OCI-LY7 (cell line): Measurements from ENCODE around the gene SSNA1. TPM values are rescaled to one million over a fixed set of nuclear protein-coding genes. Genes with fewer than 3 reads are reported as not detected.

Experiments
- BruUV-seq: library from RNA; stranded (reverse); fragments of 400-500 nt; replicated peaks from 2 replicates; lab custom pipeline; 2021; lab: Mats Ljungman, UMichigan
- CTCF ChIA-PET: fragments of 300-600 bp; sonication (Branson Sonifier 250); formaldehyde crosslinking; loops from one replicate; lab custom pipeline; 2022; ENCODE audit warnings: antibody characterized with exemption; ENCODE audit not compliant: unreplicated experiment; lab: Charles Lee
- POLR2A ChIA-PET: fragments of 300-600 bp; sonication (Branson Sonifier 250); formaldehyde crosslinking; loops from one replicate; lab custom pipeline; 2022; ENCODE audit warnings: antibody characterized with exemption; lab: Charles Lee
- DNase-seq: peaks from one replicate; pipeline ENCODE4 v3.0.0-alpha.2; 2015; ENCODE audit warnings: low spot score
- H2AFZ ChIP-seq: fragments of 200-600 bp; sonication (generic), shearing (Covaris generic); 2 replicates; pipeline ENCODE4 v1.6.1; 2014; ENCODE audit warnings: mild to moderate bottlenecking, antibody characterized with exemption, low read length, moderate library complexity
- H3K27ac ChIP-seq: fragments of 200-600 bp; sonication (generic); 2 replicates; pipeline ENCODE4 v1.5.1; 2014; ENCODE audit warnings: mixed run types, low read depth, mild to moderate bottlenecking, moderate library complexity, low read length, inconsistent platforms; ENCODE audit not compliant: poor library complexity, severe bottlenecking
- H3K36me3 ChIP-seq: fragments of 200-600 bp; sonication (generic); 2 replicates; pipeline ENCODE4 v1.6.1; 2014; ENCODE audit warnings: mild to moderate bottlenecking, antibody characterized with exemption, low read length, moderate library complexity, mixed read lengths; ENCODE audit not compliant: insufficient read depth
- H3K4me1 ChIP-seq: fragments of 200-600 bp; sonication (generic); 2 replicates; pipeline ENCODE4 v1.5.1; 2014; ENCODE audit warnings: mild to moderate bottlenecking, low read length; ENCODE audit not compliant: insufficient read depth, poor library complexity, severe bottlenecking
- H3K4me2 ChIP-seq: fragments of 200-600 bp; sonication (generic); 2 replicates; pipeline ENCODE4 v1.6.1; 2014; ENCODE audit warnings: mild to moderate bottlenecking, low read length
- H3K4me3 ChIP-seq: fragments of 200-600 bp; sonication (generic); 2 replicates; pipeline ENCODE4 v1.5.1; 2014; ENCODE audit warnings: mild to moderate bottlenecking, low read depth, low read length; ENCODE audit not compliant: poor library complexity, severe bottlenecking
- H3K79me2 ChIP-seq: fragments of 200-600 bp; sonication (generic); 2 replicates; pipeline ENCODE4 v1.6.1; 2016; ENCODE audit warnings: low read depth, mild to moderate bottlenecking, low read length, moderate library complexity, mixed read lengths; ENCODE audit not compliant: insufficient read depth
- H3K9me2 ChIP-seq: fragments of 200-600 bp; sonication (generic); 2 replicates; pipeline ENCODE4 v1.6.1; 2016; ENCODE audit warnings: mild to moderate bottlenecking, low read length, mixed read lengths; ENCODE audit not compliant: insufficient read depth
- H3K9me3 ChIP-seq: fragments of 200-600 bp; sonication (generic); 2 replicates; pipeline ENCODE4 v1.6.1; 2014; ENCODE audit warnings: mild to moderate bottlenecking, mixed run types, low read length, mixed read lengths
- H4K20me1 ChIP-seq: fragments of 200-600 bp; sonication (generic); 2 replicates; pipeline ENCODE4 v1.6.1; 2014; ENCODE audit warnings: mild to moderate bottlenecking, antibody characterized with exemption, low read length, moderate library complexity, mixed read lengths; ENCODE audit not compliant: insufficient read depth
- CTCF ChIP-seq: fragments of 200-600 bp; sonication (generic); conservative IDR thresholded peaks from 2 replicates; pipeline ENCODE4 v1.5.1; 2014; ENCODE audit warnings: mild to moderate bottlenecking, antibody characterized with exemption, low read length, moderate library complexity, mixed read lengths
- EZH2phosphoT487 ChIP-seq: fragments of 200-600 bp; sonication (generic); IDR thresholded peaks from 2 replicates; pipeline ENCODE4 v1.6.1; 2018; ENCODE audit warnings: low read depth, borderline replicate concordance, mild to moderate bottlenecking, mixed run types, antibody characterized with exemption, low read length, moderate library complexity, mixed read lengths
- intact Hi-C: fragments of 100-400 bp; cut with micrococcal nuclease; formaldehyde crosslinking; loops from one replicate; pipeline ENCODE4 v1.10.0; 2022; ENCODE audit not compliant: unreplicated experiment
- total RNA-seq, 2 experiments: library from RNA; depleted of rRNA in 1 of 2; stranded (reverse); fragments of >200 nt in 1 of 2; shearing (Covaris generic) in 1 of 2; gene quantifications; 2 replicates each; pipeline ENCODE4 v1.2.3, GENCODE V29; 2014 to 2022

The SSNA1 gene
- total RNA-seq, 2 experiments from 2014 or later, result 71.0 to 111 TPM

- no TSS peak for BruUV-seq
- intact Hi-C loops, result no loop called here
- Histone ChIP-seq H3K4me1 (peaks cover 5% of the 10 kb centered on the region), H3K4me2 (no peak overlapping the region), H3K9me3 (no peaks in the 10 kb centered on the region), H3K36me3 (no peaks in the 10 kb centered on the region), H4K20me1 (no peaks in the 10 kb centered on the region), H3K27ac (no peak overlapping the region), H3K9me2 (no peaks in the 10 kb centered on the region), H2AFZ (no peak overlapping the region), H3K79me2 (no peaks in the 10 kb centered on the region), H3K4me3 (no peak overlapping the region)
- ChIA-PET POLR2A (no interaction called here), CTCF (no interaction called here)
- no peak for TF ChIP-seq EZH2phosphoT487
- no peak for TF ChIP-seq CTCF
- DNase-seq, result no peak
These were observed 23.9 kb upstream of the SSNA1 start for GRCh38 chr9:137164370-137165249.

GRCh38 chr9:137165250-137165836, 23.1 kb upstream of the SSNA1 start:
- Histone ChIP-seq H4K20me1 (no peaks in the 10 kb centered on the region), H3K36me3 (no peaks in the 10 kb centered on the region), H3K4me3 (no peak overlapping the region), H3K9me3 (no peaks in the 10 kb centered on the region), H3K79me2 (no peaks in the 10 kb centered on the region), H3K27ac (no peak overlapping the region), H3K4me2 (no peak overlapping the region), H3K4me1 (peaks cover 4% of the 10 kb centered on the region), H2AFZ (no peak overlapping the region), H3K9me2 (no peaks in the 10 kb centered on the region)
- no peak for DNase-seq
- ChIA-PET CTCF (no interaction called here), POLR2A (no interaction called here)
- TF ChIP-seq CTCF, result no peak
- no peak for TF ChIP-seq EZH2phosphoT487
- no TSS peak for BruUV-seq
- intact Hi-C loops, result no loop called here
